Dedifferentiated amniotic fluid mesenchymal stem cell (primary cell): Measurements from ENCODE around the gene OR51A7.
"Not testable (repeated sequence)": the region's sequence is repeated elsewhere in the genome, so short reads cannot be mapped to it uniquely, and the experiment has no call there.

Experiments used
- DNase-seq: peaks from one replicate; pipeline ENCODE4 v3.0.0-alpha.2; 2016; ENCODE audit errors: extremely low spot score

OR51A7 gene

DNA sequence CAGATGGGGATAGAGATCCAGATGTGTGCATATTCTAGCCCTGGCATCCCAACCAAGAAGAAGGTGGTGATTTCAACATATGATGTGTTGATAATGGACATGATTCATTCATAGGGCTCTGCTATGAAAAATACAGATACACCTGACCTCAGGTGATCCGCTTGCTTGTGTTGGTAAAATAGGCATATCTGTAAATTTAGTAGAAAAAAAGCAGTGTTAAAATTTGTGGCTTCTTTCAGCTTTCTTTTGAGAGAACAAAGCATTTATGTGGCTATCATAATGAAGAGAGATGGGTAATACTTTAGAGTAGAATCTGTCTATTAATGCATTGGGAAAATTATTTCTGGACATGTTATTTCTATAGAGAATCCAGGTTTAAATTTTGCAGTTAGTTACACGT is 52.0 kb downstream of the OR51A7 start, which contains the start of gene OR51A2:
Gene OR51A2 (minus strand): TSS at position 101 of the 400 bp plus-strand sequence. CDS start 0 bp downstream, at position 101.
- not testable (repeated sequence) for DNase-seq

DNA sequence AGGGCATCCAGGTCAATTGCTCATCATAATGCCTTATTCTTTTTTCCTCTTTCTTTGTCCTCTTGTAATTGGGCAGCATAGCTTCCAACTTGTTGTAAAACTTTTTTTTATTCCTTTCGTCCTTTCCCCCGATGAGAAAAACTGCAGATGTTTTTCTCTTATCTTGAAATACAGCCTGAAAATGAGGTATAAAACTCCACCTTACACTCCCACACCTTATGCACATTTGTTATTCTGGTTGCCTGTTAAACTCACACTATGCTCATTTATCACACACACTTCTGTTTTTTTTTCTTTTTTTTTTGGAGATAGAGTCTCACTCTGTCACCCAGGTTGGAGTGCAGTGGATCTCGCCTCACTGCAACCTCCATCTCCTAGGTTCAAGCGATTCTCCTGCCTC is 53.8 kb downstream of the OR51A7 start:
- DNase-seq: no peak
